ENCODE data around the gene APOB. TPM values are rescaled to one million over a fixed set of nuclear protein-coding genes. Genes with fewer than 3 reads are reported as not detected.

The APOB gene
- total and polyA plus RNA-seq, 2 of the 8 experiments (the other 6 are each of a cell fraction or from before 2014, with no cell fraction given): 0.15 to 0.61 TPM

DNA sequence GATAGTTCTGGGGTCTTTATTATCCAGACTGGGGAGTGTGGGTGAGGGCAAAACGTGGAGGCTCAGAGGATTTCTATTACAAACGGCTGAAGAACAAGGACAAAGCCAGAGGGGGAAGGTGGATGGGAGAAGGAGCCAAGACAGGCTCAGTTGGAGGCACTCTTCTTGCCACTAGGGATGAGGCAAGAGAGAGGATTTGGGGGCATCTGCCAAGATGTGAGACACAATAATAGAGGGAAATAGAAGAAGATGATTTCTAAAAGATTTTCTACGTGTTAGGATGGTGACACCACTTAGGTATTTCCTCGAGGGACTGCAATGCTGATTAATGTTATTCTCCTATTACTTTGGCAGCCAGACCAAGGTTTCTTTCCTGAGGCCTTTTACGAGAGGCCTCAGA, 71.8 kb downstream of the APOB start:
- no peaks in the 10 kb centered on the region for H3K36me3 ChIP-seq (ENCODE audit: control insufficient read depth in 2 of 4, insufficient read depth in 4 of 4, low read length in 3 of 4)
- H3K27ac ChIP-seq (ENCODE audit: low read depth, low read length): no peak overlapping the region
- no peak overlapping the region for H4K8ac ChIP-seq (ENCODE audit: extremely low read depth, insufficient read depth, low read length)
- no peaks in the 10 kb centered on the region for H3K27me3 ChIP-seq (replicated peaks in 1 of 4; ENCODE audit: control insufficient read depth in 3 of 4, extremely low read depth in 1 of 4, insufficient read depth in 3 of 4, low read length in 3 of 4)
- H2AFZ ChIP-seq (ENCODE audit: low read length): no peak overlapping the region
- 85% methylated on average over 5 of the region's 5 CpGs; no CpG with 5 or more reads in 1 of the 2 experiments for WGBS, 2 experiments (ENCODE audit: extremely low coverage in 1 of 2, insufficient coverage in 1 of 2, insufficient read length in 1 of 2, insufficient replicate concordance in 2 of 2, low coverage in 1 of 2, low lambda C conversion rate in 2 of 2, missing lambda C conversion rate in 1 of 2)
- no peaks in the 10 kb centered on the region for H3K79me1 ChIP-seq (ENCODE audit: low read depth, low read length)
- H2AK5ac ChIP-seq (ENCODE audit: low read depth, low read length): no peak overlapping the region
- CTCF ChIA-PET (ENCODE audit: partially characterized antibody): interaction anchor here (1.7 kb wide), 1 partner anchor 9 kb away, joined by 12 read pairs; no protein-coding TSS in a partner anchor
- H3K56ac ChIP-seq (replicated peaks; ENCODE audit: insufficient read length, low read depth, low read length): no peak overlapping the region
- H3K18ac ChIP-seq (ENCODE audit: extremely low read depth, low read length): no peak overlapping the region
- DNase-seq (ENCODE audit: low read depth in 1 of 2, low spot score in 2 of 2) (no peak), FAIRE-seq (no peak)
- no peak overlapping the region for H4K91ac ChIP-seq (replicated peaks; ENCODE audit: insufficient read length, low read length)
- H3K4ac ChIP-seq (replicated peaks; ENCODE audit: insufficient read length, low read depth, low read length): no peak overlapping the region
- TF ChIP-seq JUN (IDR thresholded peaks at IDR 0.05; ENCODE audit: low read depth, low read length) (no peak), FOSL1 (IDR thresholded peaks at IDR 0.05; ENCODE audit: insufficient read depth, low read depth, low read length) (no peak), SUZ12 (IDR thresholded peaks at IDR 0.05; ENCODE audit: low read length) (no peak), EGR1 (IDR thresholded peaks at IDR 0.05; ENCODE audit: borderline replicate concordance, low read depth, low read length) (no peak), HDAC2 (IDR thresholded peaks at IDR 0.05; ENCODE audit: borderline replicate concordance in 1 of 2, low read depth in 2 of 2, low read length in 2 of 2) (no peak), E2F6 (IDR thresholded peaks at IDR 0.05) (no peak), RNF2 (IDR thresholded peaks at IDR 0.05; ENCODE audit: borderline replicate concordance, low read depth, low read length, missing control alignments, poor library complexity, severe bottlenecking) (no peak), USF2 (IDR thresholded peaks at IDR 0.05; ENCODE audit: low read length) (no peak)
- H4K5ac ChIP-seq (ENCODE audit: insufficient read length, low read depth, low read length): no peak overlapping the region
- no peak overlapping the region for H3K9ac ChIP-seq (replicated peaks in 1 of 4; ENCODE audit: extremely low read depth in 1 of 4, low read depth in 3 of 4, low read length in 3 of 4)
- no peak overlapping the region for H2BK12ac ChIP-seq (ENCODE audit: low read depth, low read length)
- H3K4me2 ChIP-seq (ENCODE audit: insufficient read depth in 1 of 2, low read depth in 2 of 2, low read length in 2 of 2): no peak overlapping the region
- H2BK5ac ChIP-seq (ENCODE audit: low read depth, low read length): no peak overlapping the region
- no peak overlapping the region for H2BK15ac ChIP-seq (ENCODE audit: low read length)
- no peaks in the 10 kb centered on the region for H3K9me3 ChIP-seq (ENCODE audit: insufficient read depth in 2 of 2, low read depth in 1 of 2, low read length in 1 of 2)
- H3K14ac ChIP-seq (ENCODE audit: insufficient read length): no peak overlapping the region
- no peaks in the 10 kb centered on the region for H4K20me1 ChIP-seq (replicated peaks in 1 of 2; ENCODE audit: control insufficient read depth in 1 of 2, insufficient read depth in 2 of 2, low read length in 2 of 2)
- H3K79me2 ChIP-seq (ENCODE audit: control insufficient read depth in 1 of 2, insufficient read depth in 2 of 2, low read length in 2 of 2): no peaks in the 10 kb centered on the region
- no peak overlapping the region for H3K23ac ChIP-seq (ENCODE audit: insufficient read length)
- POLR2A ChIA-PET (ENCODE audit: partially characterized antibody): no interaction called here
- no peak overlapping the region for H2BK20ac ChIP-seq (ENCODE audit: low read length)
- no peaks in the 10 kb centered on the region for H3K4me1 ChIP-seq (replicated peaks in 1 of 4; ENCODE audit: control insufficient read depth in 3 of 4, insufficient read depth in 4 of 4, low read length in 3 of 4)
- H3K4me3 ChIP-seq (ENCODE audit: extremely low read depth in 1 of 4, insufficient read depth in 2 of 4, low read depth in 3 of 4, low read length in 4 of 4): no peak overlapping the region
- no peak overlapping the region for H2BK120ac ChIP-seq (replicated peaks; ENCODE audit: low read depth, low read length)
- H3K23me2 ChIP-seq (ENCODE audit: low read depth, low read length): no peaks in the 10 kb centered on the region

Data from H1 (cell line).